GM23248 (cell line): ENCODE results near the gene EHBP1L1. TPM values are rescaled to one million over a fixed set of nuclear protein-coding genes. Genes with fewer than 3 reads are reported as not detected.

Source experiments
- DNase-seq: peaks from one replicate; pipeline ENCODE4 v3.0.0-alpha.2; 2015
- H2AFZ ChIP-seq: fragments of 200-600 bp; sonication (generic); 2 replicates; pipeline ENCODE4 v1.6.1; 2016; ENCODE audit warnings: antibody characterized with exemption
- H3F3A ChIP-seq: fragments of 200-600 bp; sonication (generic); 2 replicates; pipeline ENCODE4 v1.6.1; 2016; ENCODE audit warnings: mild to moderate bottlenecking, antibody characterized with exemption, mixed run types; ENCODE audit not compliant: insufficient read depth
- H3K27ac ChIP-seq: fragments of 200-600 bp; sonication (generic); 2 replicates; pipeline ENCODE4 v1.5.1; 2016; ENCODE audit warnings: mild to moderate bottlenecking
- H3K27me3 ChIP-seq: fragments of 200-600 bp; sonication (generic); replicated peaks from 2 replicates; pipeline ENCODE4 v1.6.1; 2016; ENCODE audit warnings: mild to moderate bottlenecking; ENCODE audit not compliant: insufficient read depth
- H3K36me3 ChIP-seq: fragments of 200-600 bp; sonication (generic); 2 replicates; pipeline ENCODE4 v1.6.1; 2016; ENCODE audit warnings: low read depth, mild to moderate bottlenecking
- H3K4me1 ChIP-seq: fragments of 200-600 bp; sonication (generic); 2 replicates; pipeline ENCODE4 v1.6.1; 2016; ENCODE audit warnings: mild to moderate bottlenecking; ENCODE audit not compliant: insufficient read depth
- H3K4me2 ChIP-seq: fragments of 200-600 bp; sonication (generic); one replicate; pipeline ENCODE4 v1.6.1; 2016; ENCODE audit warnings: mild to moderate bottlenecking; ENCODE audit not compliant: unreplicated experiment
- H3K4me3 ChIP-seq: fragments of 200-600 bp; sonication (generic); 2 replicates; pipeline ENCODE4 v1.5.1; 2016; ENCODE audit warnings: mild to moderate bottlenecking
- H3K79me2 ChIP-seq: fragments of 200-600 bp; sonication (generic); 2 replicates; pipeline ENCODE4 v1.6.1; 2016; ENCODE audit warnings: mild to moderate bottlenecking; ENCODE audit not compliant: insufficient read depth
- H3K9ac ChIP-seq: fragments of 200-600 bp; sonication (generic); 2 replicates; pipeline ENCODE4 v1.6.1; 2016; ENCODE audit warnings: mild to moderate bottlenecking
- H3K9me2 ChIP-seq: fragments of 200-600 bp; sonication (generic); 2 replicates; pipeline ENCODE4 v1.6.1; 2016; ENCODE audit warnings: mixed run types, mild to moderate bottlenecking, moderate library complexity; ENCODE audit not compliant: insufficient read depth
- H3K9me3 ChIP-seq: fragments of 200-600 bp; sonication (generic); one replicate; pipeline ENCODE4 v1.6.1; 2017; ENCODE audit warnings: low read depth
- H4K20me1 ChIP-seq: fragments of 200-600 bp; sonication (generic); 2 replicates; pipeline ENCODE4 v1.6.0; 2016; ENCODE audit not compliant: insufficient read depth
- EZH2 ChIP-seq: fragments of 200-600 bp; sonication (generic); IDR thresholded peaks from 2 replicates; pipeline ENCODE4 v1.6.1; 2018; ENCODE audit warnings: antibody characterized with exemption, mild to moderate bottlenecking; ENCODE audit not compliant: insufficient read depth, poor library complexity, severe bottlenecking
- EZH2phosphoT487 ChIP-seq: fragments of 200-600 bp; sonication (generic); IDR thresholded peaks from 2 replicates; pipeline ENCODE4 v1.6.1; 2018; ENCODE audit warnings: antibody characterized with exemption, moderate library complexity, mild to moderate bottlenecking, low read depth; ENCODE audit not compliant: insufficient read depth
- WGBS, 2 experiments: methylation state at CpG; one replicate each; pipeline ENCODE4 v1.1.6; 2015 to 2017; ENCODE audit warnings: low lambda C conversion rate in 2 of 2, low coverage in 1 of 2; ENCODE audit errors: missing lambda C conversion rate in 2 of 2; 5-methylcytosine and 5-hydroxymethylcytosine counted together
- in situ Hi-C: fragments of 300-500 bp; cut with MboI; formaldehyde crosslinking; loops from 2 replicates; pipeline ENCODE4 v1.15.0; 2020
- microRNA-seq: library from miRNA; unstranded; fragments of <30 nt; microRNA quantifications from one replicate; pipeline ENCODE4, GENCODE V29; 2016; ENCODE audit warnings: borderline number of aligned reads
- polyA plus RNA-seq: library from polyadenylated mRNA; unstranded; fragments of >200 nt; fragmentation: Nextera tagmentation; extraction: Ambion mirVana; gene quantifications from 2 replicates; pipeline ENCODE4 v1.2.1, GENCODE V29; 2016
- small RNA-seq: library from RNA; depleted of rRNA; stranded (forward); fragments of <200 nt; gene quantifications from one replicate; pipeline ENCODE3, GENCODE V24; 2014; ENCODE audit warnings: low read depth, low replicate concordance
- total RNA-seq: library from RNA; depleted of rRNA; stranded (reverse); fragments of >200 nt; shearing (Covaris generic); gene quantifications from 2 replicates; pipeline ENCODE4 v1.2.3, GENCODE V29; 2014; rRNA removed

The EHBP1L1 gene
- total and polyA plus RNA-seq, 2 experiments from 2014 or later: 11.5 to 85.5 TPM

DNA sequence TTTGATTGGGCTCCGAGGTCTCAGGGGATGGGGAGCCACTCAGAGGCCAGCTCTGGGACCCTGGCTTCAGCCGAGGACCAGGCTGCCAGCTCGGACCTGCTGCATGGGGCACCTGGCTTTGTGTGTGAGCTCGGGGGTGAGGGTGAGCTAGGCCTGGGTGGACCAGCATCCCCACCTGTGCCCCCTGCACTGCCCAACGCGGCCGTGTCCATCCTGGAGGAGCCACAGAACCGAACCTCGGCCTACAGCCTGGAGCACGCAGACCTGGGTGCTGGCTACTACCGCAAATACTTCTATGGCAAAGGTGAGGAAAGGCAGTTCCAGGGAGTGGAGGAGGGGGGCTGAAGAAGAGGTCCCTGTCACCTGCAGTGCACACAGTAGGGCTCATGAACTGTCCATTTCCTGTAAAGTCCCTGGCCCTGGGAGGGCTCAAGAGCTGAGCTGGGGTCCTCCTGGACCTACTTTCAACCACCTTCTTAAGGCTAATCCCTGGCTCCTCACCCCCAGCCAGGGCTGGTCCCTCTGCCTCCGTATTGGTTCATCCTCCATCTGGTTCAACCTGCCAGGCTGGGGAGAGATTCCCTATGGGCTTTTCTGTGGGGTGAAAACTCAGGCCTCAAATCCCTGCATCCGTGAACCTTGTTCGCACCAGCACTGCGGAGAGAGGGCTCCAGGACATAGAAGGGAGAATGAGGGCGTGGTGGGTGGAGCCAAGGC, 65.6 kb downstream of the EHBP1L1 start:
- no peaks in the 10 kb centered on the region for H3K36me3 ChIP-seq

More for the DNA sequence above, 65.6 kb downstream of the EHBP1L1 start:
- Histone ChIP-seq H3K9me2 (no peaks in the 10 kb centered on the region), H3K9me3 (no peaks in the 10 kb centered on the region), H2AFZ (no peak overlapping the region), H4K20me1 (no peaks in the 10 kb centered on the region), H3K79me2 (no peaks in the 10 kb centered on the region), H3K27me3 (no peaks in the 10 kb centered on the region), H3K4me2 (no peak overlapping the region), H3K27ac (no peak overlapping the region), H3K9ac (no peak overlapping the region), H3K4me3 (no peak overlapping the region), H3F3A (peaks cover 10% of the 10 kb centered on the region), H3K4me1 (no peaks in the 10 kb centered on the region)
- in situ Hi-C loops: no loop called here
- TF ChIP-seq EZH2phosphoT487: no peak
- TF ChIP-seq EZH2: no peak
- 93% methylated on average over 16 of the region's 16 CpGs for WGBS, 2 experiments
- DNase-seq: no peak

Small RNAs within 50 kb of the gene (microRNA-seq; reads per million reads assigned to microRNA genes)
- gene MIR4690: not detected

Small RNAs within 50 kb of the gene (small RNA-seq; reads per million reads assigned to genes)
- not detected for gene AP001362.1
- not detected for gene MIR4690

Other genes with a start within 250 kb of the EHBP1L1 start
- 27.7 and 30.0 TPM in 2 replicates for gene DPF2, start 242.2 kb upstream of the EHBP1L1 start, total RNA-seq
- 51.2 and 54.1 TPM in 2 replicates for gene DPF2, start 242.2 kb upstream of the EHBP1L1 start, polyA plus RNA-seq
- not detected in 2 replicates for gene TIGD3, start 221.3 kb upstream of the EHBP1L1 start, total RNA-seq
- not detected in 2 replicates for gene TIGD3, start 221.3 kb upstream of the EHBP1L1 start, polyA plus RNA-seq
- 3.6 and 6.4 TPM in 2 replicates for gene SLC25A45, start 193.4 kb upstream of the EHBP1L1 start, total RNA-seq
- 3.7 and 3.9 TPM in 2 replicates for gene SLC25A45, start 193.4 kb upstream of the EHBP1L1 start, polyA plus RNA-seq
- gene FRMD8, start 189.4 kb upstream of the EHBP1L1 start, total RNA-seq: 80.2 and 106 TPM in 2 replicates
- 25.4 and 30.0 TPM in 2 replicates for gene FRMD8, start 189.4 kb upstream of the EHBP1L1 start, polyA plus RNA-seq
- 74.3 and 143 TPM in 2 replicates for gene NEAT1, start 153.3 kb upstream of the EHBP1L1 start, total RNA-seq
- gene NEAT1, start 153.3 kb upstream of the EHBP1L1 start, polyA plus RNA-seq: 36.2 and 50.7 TPM in 2 replicates
- 2,638 and 3,272 TPM in 2 replicates for gene MALAT1, start 77.0 kb upstream of the EHBP1L1 start, total RNA-seq
- gene MALAT1, start 77.0 kb upstream of the EHBP1L1 start, polyA plus RNA-seq: 7,376 and 13,207 TPM in 2 replicates
- 115 and 133 TPM in 2 replicates for gene SCYL1, start 51.0 kb upstream of the EHBP1L1 start, total RNA-seq
- gene SCYL1, start 51.0 kb upstream of the EHBP1L1 start, polyA plus RNA-seq: 90.7 and 98.6 TPM in 2 replicates
- 98.4 and 112 TPM in 2 replicates for gene LTBP3, start 17.7 kb upstream of the EHBP1L1 start, total RNA-seq
- 36.5 and 39.6 TPM in 2 replicates for gene LTBP3, start 17.7 kb upstream of the EHBP1L1 start, polyA plus RNA-seq
- 41.9 and 54.5 TPM in 2 replicates for gene ZNRD2, start 5.6 kb upstream of the EHBP1L1 start, total RNA-seq
- gene ZNRD2, start 5.6 kb upstream of the EHBP1L1 start, polyA plus RNA-seq: 69.3 and 74.9 TPM in 2 replicates
- gene FAM89B, start 3.5 kb upstream of the EHBP1L1 start, total RNA-seq: 41.2 and 67.0 TPM in 2 replicates
- gene FAM89B, start 3.5 kb upstream of the EHBP1L1 start, polyA plus RNA-seq: 73.1 and 76.3 TPM in 2 replicates
- gene KCNK7, start 19.7 kb downstream of the EHBP1L1 start, total RNA-seq: not detected in 2 replicates
- not detected in 2 replicates for gene KCNK7, start 19.7 kb downstream of the EHBP1L1 start, polyA plus RNA-seq
- gene MAP3K11, start 38.2 kb downstream of the EHBP1L1 start, total RNA-seq: 17.6 and 24.7 TPM in 2 replicates
- 9.5 and 10.6 TPM in 2 replicates for gene MAP3K11, start 38.2 kb downstream of the EHBP1L1 start, polyA plus RNA-seq
- 23.5 and 30.2 TPM in 2 replicates for gene PCNX3, start 39.7 kb downstream of the EHBP1L1 start, total RNA-seq
- 8.1 and 8.6 TPM in 2 replicates for gene PCNX3, start 39.7 kb downstream of the EHBP1L1 start, polyA plus RNA-seq
- 15.9 and 16.6 TPM in 2 replicates for gene SIPA1, start 62.0 kb downstream of the EHBP1L1 start, total RNA-seq
- 10.8 and 13.0 TPM in 2 replicates for gene SIPA1, start 62.0 kb downstream of the EHBP1L1 start, polyA plus RNA-seq
- 38.4 and 45.1 TPM in 2 replicates for gene RELA, start 86.9 kb downstream of the EHBP1L1 start, total RNA-seq
- gene RELA, start 86.9 kb downstream of the EHBP1L1 start, polyA plus RNA-seq: 67.8 and 74.3 TPM in 2 replicates
- gene KAT5, start 136.2 kb downstream of the EHBP1L1 start, total RNA-seq: 36.6 and 47.4 TPM in 2 replicates
- gene KAT5, start 136.2 kb downstream of the EHBP1L1 start, polyA plus RNA-seq: 28.8 and 29.5 TPM in 2 replicates
- gene RNASEH2C, start 144.7 kb downstream of the EHBP1L1 start, total RNA-seq: 45.7 and 56.1 TPM in 2 replicates
- 115 and 117 TPM in 2 replicates for gene RNASEH2C, start 144.7 kb downstream of the EHBP1L1 start, polyA plus RNA-seq
- gene AP5B1, start 204.9 kb downstream of the EHBP1L1 start, total RNA-seq: 14.8 and 16.4 TPM in 2 replicates
- 4.4 and 4.9 TPM in 2 replicates for gene AP5B1, start 204.9 kb downstream of the EHBP1L1 start, polyA plus RNA-seq
- gene OVOL1, start 211.0 kb downstream of the EHBP1L1 start, total RNA-seq: not detected in 2 replicates
- not detected in 2 replicates for gene OVOL1, start 211.0 kb downstream of the EHBP1L1 start, polyA plus RNA-seq